ENCODE measurements around the gene SRP54. TPM values are rescaled to one million over a fixed set of nuclear protein-coding genes. Genes with fewer than 3 reads are reported as not detected.

The SRP54 gene
- polyA plus RNA-seq, 2 of the 4 experiments (the other 2 are of a cell fraction), result 70.8 to 103 TPM

DNA sequence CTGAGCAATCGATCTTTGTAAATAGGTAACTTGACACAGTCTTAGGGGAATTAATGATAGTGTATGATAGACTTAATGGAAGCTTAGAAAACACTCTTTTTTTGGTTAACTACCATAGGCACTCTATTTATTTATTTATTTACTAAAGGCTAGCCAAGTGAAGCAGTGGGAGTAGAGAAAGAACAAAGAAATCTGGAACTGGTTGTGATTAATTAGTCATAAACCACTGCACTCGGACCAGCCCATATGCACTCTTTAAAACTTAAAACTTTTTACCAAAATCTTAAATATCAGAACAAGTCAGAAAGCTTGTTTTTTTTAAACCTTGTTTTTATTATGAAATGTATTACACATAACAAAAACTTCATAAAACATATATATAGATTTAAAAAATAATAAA, 49.5 kb upstream of the SRP54 start (continued):
- TF ChIP-seq, protein P1, sequence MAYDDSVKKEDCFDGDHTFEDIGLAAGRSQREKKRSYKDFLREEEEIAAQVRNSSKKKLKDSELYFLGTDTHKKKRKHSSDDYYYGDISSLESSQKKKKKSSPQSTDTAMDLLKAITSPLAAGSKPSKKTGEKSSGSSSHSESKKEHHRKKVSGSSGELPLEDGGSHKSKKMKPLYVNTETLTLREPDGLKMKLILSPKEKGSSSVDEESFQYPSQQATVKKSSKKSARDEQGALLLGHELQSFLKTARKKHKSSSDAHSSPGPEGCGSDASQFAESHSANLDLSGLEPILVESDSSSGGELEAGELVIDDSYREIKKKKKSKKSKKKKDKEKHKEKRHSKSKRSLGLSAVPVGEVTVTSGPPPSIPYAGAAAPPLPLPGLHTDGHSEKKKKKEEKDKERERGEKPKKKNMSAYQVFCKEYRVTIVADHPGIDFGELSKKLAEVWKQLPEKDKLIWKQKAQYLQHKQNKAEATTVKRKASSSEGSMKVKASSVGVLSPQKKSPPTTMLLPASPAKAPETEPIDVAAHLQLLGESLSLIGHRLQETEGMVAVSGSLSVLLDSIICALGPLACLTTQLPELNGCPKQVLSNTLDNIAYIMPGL (CRISPR knock-in tag; IDR thresholded peaks at IDR 0.05; ENCODE audit: borderline replicate concordance), result no peak
- TF ChIP-seq ZSCAN20 (CRISPR knock-in tag; IDR thresholded peaks at IDR 0.05), result no peak
- TF ChIP-seq CEBPB (IDR thresholded peaks at IDR 0.05), result no peak
- TF ChIP-seq SMC3 (IDR thresholded peaks at IDR 0.05), result no peak
- TF ChIP-seq, protein P2, sequence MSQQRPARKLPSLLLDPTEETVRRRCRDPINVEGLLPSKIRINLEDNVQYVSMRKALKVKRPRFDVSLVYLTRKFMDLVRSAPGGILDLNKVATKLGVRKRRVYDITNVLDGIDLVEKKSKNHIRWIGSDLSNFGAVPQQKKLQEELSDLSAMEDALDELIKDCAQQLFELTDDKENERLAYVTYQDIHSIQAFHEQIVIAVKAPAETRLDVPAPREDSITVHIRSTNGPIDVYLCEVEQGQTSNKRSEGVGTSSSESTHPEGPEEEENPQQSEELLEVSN (IDR thresholded peaks at IDR 0.05; ENCODE audit: borderline replicate concordance, low read depth), result no peak
- no peak for TF ChIP-seq ESRRA (IDR thresholded peaks at IDR 0.05; ENCODE audit: borderline replicate concordance, low read length)

DNA sequence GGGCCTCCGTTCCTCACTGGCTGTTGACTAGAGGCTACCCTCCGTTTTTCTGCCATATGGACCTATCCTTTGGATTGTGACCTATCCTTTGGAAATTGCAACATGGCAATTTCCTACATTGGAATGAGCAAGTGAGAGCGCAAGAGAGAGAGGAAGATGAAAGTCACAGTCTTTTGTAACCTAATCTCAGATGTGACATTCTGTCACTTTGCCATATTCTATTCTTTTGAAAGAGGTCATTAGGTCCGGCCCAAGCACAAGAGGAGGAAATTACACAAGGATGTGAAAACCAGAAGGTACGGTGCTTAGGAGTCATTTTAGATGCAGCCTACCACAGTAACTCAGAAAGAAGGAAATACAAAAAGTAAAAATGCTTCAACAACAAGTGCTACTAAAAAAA, 47.3 kb upstream of the SRP54 start:
- ChIA-PET POLR2A (no interaction called here), CTCF (interaction anchor here (1.7 kb wide), 1 partner anchor 487 kb away, joined by 6 read pairs; no protein-coding TSS in a partner anchor)
- Histone ChIP-seq H3K4me2 (no peak overlapping the region), H3K4me1 (0 out of 3 replicates have a peak, but pooled peaks cover 7% of the 10 kb centered on the region), H3K27ac (no peak overlapping the region), H3K9me3 (no peaks in the 10 kb centered on the region), H3K4me3 (no peak overlapping the region)
- WGBS (ENCODE audit: missing lambda C conversion rate), result 88% methylated on average over 5 of the region's 5 CpGs
- no peak for FAIRE-seq
- TF ChIP-seq GATA3 (IDR thresholded peaks at IDR 0.05; ENCODE audit: borderline replicate concordance), result no peak
- TF ChIP-seq NPAS2 (CRISPR knock-in tag; IDR thresholded peaks at IDR 0.05; ENCODE audit: borderline replicate concordance), result no peak
- no peak for TF ChIP-seq JUNB (IDR thresholded peaks at IDR 0.05)
- no peak for TF ChIP-seq KDM1A (IDR thresholded peaks at IDR 0.05; ENCODE audit: low read depth)
- TF ChIP-seq HDAC2 (IDR thresholded peaks at IDR 0.05), result no peak
- TF ChIP-seq BHLHE40 (IDR thresholded peaks at IDR 0.05; ENCODE audit: low read depth, low read length), result no peak
- TF ChIP-seq RNF2 (IDR thresholded peaks at IDR 0.05; ENCODE audit: borderline replicate concordance, low read depth), result no peak
- ATAC-seq, result no peak
- no peak for DNase-seq (ENCODE audit: low read depth in 1 of 2, low spot score in 1 of 2)

DNA sequence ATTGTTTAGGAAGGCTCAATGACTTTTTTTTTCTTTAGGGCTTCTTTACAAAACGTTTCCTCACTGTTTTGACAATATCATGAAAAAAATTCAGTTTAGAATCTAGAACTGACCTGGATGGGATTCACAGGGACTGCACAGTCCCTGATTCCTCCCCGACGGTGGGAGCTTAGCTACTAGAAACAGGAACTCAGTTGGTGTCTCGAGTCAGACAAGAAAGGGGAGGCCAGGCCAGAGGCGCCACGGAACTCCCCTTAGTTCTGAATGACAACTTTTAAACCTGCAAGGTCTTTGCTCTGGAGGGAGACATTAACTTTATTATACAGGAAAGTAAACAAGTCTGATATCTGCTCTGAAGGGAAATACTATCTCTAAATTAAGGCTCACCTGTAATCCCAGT, 45.4 kb upstream of the SRP54 start:
- CTCF ChIA-PET, result no interaction called here
- H3K9me3 ChIP-seq, result peaks cover 5% of the 10 kb centered on the region; the same call in 1 of the 3 replicates
- H3K4me3 ChIP-seq, result no peak overlapping the region
- no peaks in the 10 kb centered on the region for H3K4me1 ChIP-seq
- H3K4me2 ChIP-seq, result no peak overlapping the region
- TF ChIP-seq FOXS1 (CRISPR knock-in tag; IDR thresholded peaks at IDR 0.05) (no peak), POLR2A (IDR thresholded peaks at IDR 0.05; ENCODE audit: low read length) (no peak), CBX2 (IDR thresholded peaks at IDR 0.05; ENCODE audit: borderline replicate concordance, low read depth) (no peak), JUN (IDR thresholded peaks at IDR 0.05) (no peak), TFCP2L1 (CRISPR knock-in tag; IDR thresholded peaks at IDR 0.05) (no peak), HEYL (CRISPR knock-in tag; IDR thresholded peaks at IDR 0.05) (no peak), GATA3 (IDR thresholded peaks at IDR 0.05; ENCODE audit: borderline replicate concordance) (no peak), JUNB (IDR thresholded peaks at IDR 0.05) (no peak), NPAS2 (CRISPR knock-in tag; IDR thresholded peaks at IDR 0.05; ENCODE audit: borderline replicate concordance) (no peak), CEBPB (IDR thresholded peaks at IDR 0.05) (no peak), RARB (CRISPR knock-in tag; IDR thresholded peaks at IDR 0.05) (no peak), PHF8 (IDR thresholded peaks at IDR 0.05; ENCODE audit: borderline replicate concordance, low read depth) (no peak), TP53 (CRISPR knock-in tag; IDR thresholded peaks at IDR 0.05) (no peak), EP300 (IDR thresholded peaks at IDR 0.05) (no peak), ESRRA (IDR thresholded peaks at IDR 0.05; ENCODE audit: borderline replicate concordance, low read length) (no peak)
- TF ChIP-seq, protein P3, sequence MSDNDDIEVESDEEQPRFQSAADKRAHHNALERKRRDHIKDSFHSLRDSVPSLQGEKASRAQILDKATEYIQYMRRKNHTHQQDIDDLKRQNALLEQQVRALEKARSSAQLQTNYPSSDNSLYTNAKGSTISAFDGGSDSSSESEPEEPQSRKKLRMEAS (IDR thresholded peaks at IDR 0.05), result no peak
- TF ChIP-seq, protein P4, sequence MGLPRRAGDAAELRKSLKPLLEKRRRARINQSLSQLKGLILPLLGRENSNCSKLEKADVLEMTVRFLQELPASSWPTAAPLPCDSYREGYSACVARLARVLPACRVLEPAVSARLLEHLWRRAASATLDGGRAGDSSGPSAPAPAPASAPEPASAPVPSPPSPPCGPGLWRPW (IDR thresholded peaks at IDR 0.05), result no peak
- TF ChIP-seq, protein P1 (CRISPR knock-in tag; IDR thresholded peaks at IDR 0.05; ENCODE audit: borderline replicate concordance), result no peak
- TF ChIP-seq, protein P5, sequence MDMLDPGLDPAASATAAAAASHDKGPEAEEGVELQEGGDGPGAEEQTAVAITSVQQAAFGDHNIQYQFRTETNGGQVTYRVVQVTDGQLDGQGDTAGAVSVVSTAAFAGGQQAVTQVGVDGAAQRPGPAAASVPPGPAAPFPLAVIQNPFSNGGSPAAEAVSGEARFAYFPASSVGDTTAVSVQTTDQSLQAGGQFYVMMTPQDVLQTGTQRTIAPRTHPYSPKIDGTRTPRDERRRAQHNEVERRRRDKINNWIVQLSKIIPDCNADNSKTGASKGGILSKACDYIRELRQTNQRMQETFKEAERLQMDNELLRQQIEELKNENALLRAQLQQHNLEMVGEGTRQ (IDR thresholded peaks at IDR 0.05), result no peak
- POLR2A ChIA-PET, result no interaction called here
- no peak for DNase-seq (ENCODE audit: low read depth in 1 of 2, low spot score in 1 of 2)
- no peak for ATAC-seq
- 83% methylated on average over 6 of the region's 6 CpGs for WGBS (ENCODE audit: missing lambda C conversion rate)
- no peak for FAIRE-seq
- H3K27ac ChIP-seq, result no peak overlapping the region

Data from A549 (cell line).